HUES64 (cell line): ENCODE results near the gene CCDC34.

Experiments used
- H3K27ac ChIP-seq: 2 replicates; pipeline ENCODE4 v1.7.0; 2013; ENCODE audit warnings: low read depth, low read length, inconsistent platforms
- H3K27me3 ChIP-seq: 2 replicates; pipeline ENCODE4 v1.6.1; 2013; ENCODE audit warnings: mild to moderate bottlenecking, low read length; ENCODE audit not compliant: insufficient read depth
- H3K36me3 ChIP-seq: 2 replicates; pipeline ENCODE4 v1.6.1; 2013; ENCODE audit warnings: mild to moderate bottlenecking, low read length; ENCODE audit not compliant: insufficient read depth
- H3K4me1 ChIP-seq: 2 replicates; pipeline ENCODE4 v1.6.1; 2013; ENCODE audit warnings: mild to moderate bottlenecking, low read length, moderate library complexity; ENCODE audit not compliant: insufficient read depth
- H3K4me3 ChIP-seq: 2 replicates; pipeline ENCODE4 v1.5.1; 2013; ENCODE audit warnings: mild to moderate bottlenecking, low read length, moderate library complexity
- H3K9ac ChIP-seq: 2 replicates; pipeline ENCODE4 v1.6.1; 2013; ENCODE audit warnings: mild to moderate bottlenecking, low read depth, low read length
- H3K9me3 ChIP-seq: 2 replicates; pipeline ENCODE4 v1.6.1; 2013; ENCODE audit warnings: low read depth, low read length; ENCODE audit not compliant: insufficient read depth
- WGBS: fragments of 150-250, 120-280 bp; methylation state at CpG from one replicate; pipeline ENCODE4 v1.1.7; 2013; ENCODE audit warnings: missing lambda C conversion rate; 5-methylcytosine and 5-hydroxymethylcytosine counted together

The CCDC34 gene

DNA sequence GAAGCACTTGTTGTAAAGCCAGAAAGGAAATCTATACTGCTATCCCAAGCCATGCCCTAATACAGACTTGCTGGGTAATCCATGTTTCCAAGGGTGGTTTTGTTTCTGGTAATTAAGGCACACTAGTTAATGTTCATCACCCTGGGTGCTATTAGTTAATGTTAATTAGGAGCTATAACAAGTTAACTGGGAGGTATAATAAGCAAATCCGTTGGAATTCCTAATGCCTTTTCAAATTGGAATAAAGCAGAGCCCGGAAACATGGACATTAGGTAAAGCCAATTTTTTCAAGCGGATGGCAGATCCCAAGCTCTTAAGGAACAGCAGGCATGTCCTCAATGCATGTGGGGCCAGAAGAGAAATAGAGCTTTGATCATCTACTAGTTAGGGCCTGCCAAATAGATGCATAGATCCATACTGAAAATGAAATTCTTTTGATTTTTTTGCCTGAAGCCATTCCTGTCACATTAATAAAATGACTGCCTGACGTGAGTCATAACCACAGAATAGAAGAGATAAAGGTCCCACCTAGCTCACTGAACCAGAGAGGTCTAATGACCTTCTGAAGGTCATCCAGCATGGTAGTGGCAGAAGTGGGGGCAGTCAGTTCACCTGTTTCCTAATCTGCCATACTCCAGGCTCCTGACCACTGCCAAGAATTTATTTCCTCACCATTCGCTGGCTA is 28.5 kb upstream of the CCDC34 start:
- peak overlapping the region; percentile 29; the same call in 1 of the 2 replicates for H3K27ac ChIP-seq
- 89% methylated on average over 5 of the region's 5 CpGs for WGBS
- H3K9me3 ChIP-seq, result no peaks in the 10 kb centered on the region
- peaks cover 21% of the 10 kb centered on the region; the same call in 1 of the 2 replicates for H3K36me3 ChIP-seq
- no peaks in the 10 kb centered on the region for H3K27me3 ChIP-seq
- H3K4me3 ChIP-seq, result no peak overlapping the region
- no peak overlapping the region for H3K9ac ChIP-seq
- peaks cover 93% of the 10 kb centered on the region for H3K4me1 ChIP-seq

DNA sequence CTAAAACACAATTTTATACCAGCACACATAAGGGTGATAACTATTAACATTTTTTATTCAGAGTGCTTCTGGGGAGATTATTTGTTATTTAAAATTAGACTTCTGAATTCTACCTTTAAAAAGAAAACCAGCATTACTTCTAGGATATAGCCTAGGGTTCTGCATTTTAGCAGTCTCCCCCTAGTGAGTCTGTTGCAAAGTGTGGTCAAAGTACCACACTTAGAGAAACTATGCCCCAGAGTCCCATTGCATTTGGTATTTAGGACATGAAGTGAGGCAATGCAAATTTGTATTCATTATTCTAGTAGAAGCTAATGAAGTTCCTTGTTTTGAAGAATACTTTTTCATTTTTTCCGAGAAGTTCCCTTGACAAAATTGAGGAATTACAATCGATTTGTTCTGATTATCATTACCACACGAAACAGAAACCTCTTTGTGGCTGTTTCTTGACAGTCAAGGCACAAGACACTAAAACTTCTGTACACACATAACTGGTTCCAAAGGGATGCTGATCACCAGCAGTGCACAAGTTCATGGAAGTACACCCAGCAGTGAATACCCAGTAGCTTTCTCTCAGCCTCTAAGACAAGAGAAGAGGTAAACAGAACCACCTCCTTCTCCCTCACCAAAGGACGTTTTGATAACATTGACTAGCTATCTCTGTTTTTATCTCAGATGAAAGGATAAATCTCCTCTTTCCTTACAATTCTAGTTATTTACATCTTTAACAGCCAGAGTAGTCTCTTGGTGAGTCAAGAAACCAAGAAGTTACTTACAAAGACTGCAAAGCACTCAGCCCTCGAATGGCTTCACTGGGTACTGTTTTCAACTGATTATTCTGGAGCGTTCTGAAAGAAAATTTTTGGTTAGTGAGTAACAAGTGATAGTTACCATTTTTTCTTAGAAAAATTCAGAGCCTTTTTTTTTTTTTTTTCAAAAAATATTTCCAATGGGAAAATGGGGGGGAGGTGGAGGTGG is 27.6 kb upstream of the CCDC34 start:
- 87% methylated on average over 5 of the region's 6 CpGs for WGBS
- Histone ChIP-seq H3K27ac (0 out of 2 replicates have a peak overlapping the region, but pooled peaks have one; percentile 29), H3K9ac (no peak overlapping the region), H3K36me3 (peaks cover 29% of the 10 kb centered on the region; the same call in 1 of the 2 replicates), H3K9me3 (no peaks in the 10 kb centered on the region), H3K4me3 (no peak overlapping the region), H3K4me1 (peaks cover 86% of the 10 kb centered on the region), H3K27me3 (no peaks in the 10 kb centered on the region)

DNA sequence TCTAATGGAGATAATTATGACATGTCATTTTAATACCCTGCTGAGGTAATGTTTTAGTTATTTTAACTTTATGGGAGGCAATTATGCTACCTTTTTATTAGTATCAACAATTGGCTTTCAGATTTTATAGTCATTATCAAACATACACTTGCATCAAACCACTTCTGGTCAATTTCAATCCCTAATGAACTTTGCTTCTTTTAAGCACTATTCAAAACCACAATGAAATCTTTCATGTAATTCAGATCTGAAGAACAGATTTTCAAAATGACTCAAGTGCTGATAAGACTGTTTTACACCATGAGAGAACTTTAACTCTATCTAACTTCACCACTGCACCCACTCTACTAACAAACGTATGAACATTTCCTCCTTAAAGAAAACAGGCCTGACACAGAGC is 25.9 kb upstream of the CCDC34 start:
- no peaks in the 10 kb centered on the region for H3K27me3 ChIP-seq
- H3K27ac ChIP-seq, result no peak overlapping the region
- H3K36me3 ChIP-seq, result peaks cover 47% of the 10 kb centered on the region
- WGBS, result 83% methylated on average over 1 of the region's 1 CpG
- peaks cover 74% of the 10 kb centered on the region for H3K4me1 ChIP-seq
- no peak overlapping the region for H3K9ac ChIP-seq
- no peaks in the 10 kb centered on the region for H3K9me3 ChIP-seq
- H3K4me3 ChIP-seq, result no peak overlapping the region

DNA sequence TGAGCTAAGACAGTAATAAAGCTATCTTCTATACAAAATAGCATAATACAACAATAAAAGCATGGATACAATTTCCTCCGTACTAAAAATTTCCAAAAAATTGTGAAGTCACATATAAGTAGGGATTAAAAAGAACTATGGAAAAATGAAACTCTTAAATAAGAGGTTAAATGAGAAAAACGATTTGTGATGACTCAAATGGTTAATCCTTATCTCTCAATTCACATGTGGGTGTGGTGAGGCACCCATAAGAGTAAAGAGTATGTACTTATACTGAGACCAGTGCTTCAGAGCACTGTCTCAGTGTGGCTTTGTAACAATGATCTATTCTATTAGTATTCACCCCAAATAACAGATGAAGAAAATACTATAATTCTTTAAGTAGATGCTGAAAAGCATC is 25.0 kb upstream of the CCDC34 start:
- Histone ChIP-seq H3K27ac (no peak overlapping the region), H3K4me1 (peaks cover 67% of the 10 kb centered on the region), H3K9ac (no peak overlapping the region), H3K36me3 (peaks cover 55% of the 10 kb centered on the region), H3K4me3 (no peak overlapping the region), H3K27me3 (no peaks in the 10 kb centered on the region), H3K9me3 (no peaks in the 10 kb centered on the region)
- WGBS, result 91% methylated on average over 1 of the region's 2 CpGs

DNA sequence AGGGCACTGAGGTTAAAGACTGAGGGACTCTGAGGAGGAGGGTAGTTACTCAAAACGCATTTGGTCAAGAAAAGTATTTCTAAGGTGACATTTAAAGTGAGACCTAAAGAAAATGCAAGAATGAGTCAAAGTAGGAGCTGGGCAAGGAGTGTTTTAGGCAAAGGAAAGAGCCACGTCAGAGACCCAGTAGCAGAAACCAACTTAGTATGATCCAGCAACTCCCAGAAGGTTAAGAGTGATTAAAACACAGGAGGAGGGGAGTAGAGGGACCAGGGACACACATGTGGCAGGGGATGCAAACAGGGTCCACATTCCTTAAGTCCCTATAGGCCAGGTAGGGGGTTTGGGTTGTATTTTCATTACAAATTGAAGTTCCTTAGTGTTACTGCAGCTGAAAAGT is 24.3 kb upstream of the CCDC34 start:
- H3K4me1 ChIP-seq, result peaks cover 61% of the 10 kb centered on the region
- H3K9ac ChIP-seq, result no peak overlapping the region
- H3K4me3 ChIP-seq, result no peak overlapping the region
- no peaks in the 10 kb centered on the region for H3K27me3 ChIP-seq
- peaks cover 60% of the 10 kb centered on the region for H3K36me3 ChIP-seq
- H3K9me3 ChIP-seq, result no peaks in the 10 kb centered on the region
- WGBS, result 30% methylated on average over 2 of the region's 2 CpGs
- no peak overlapping the region for H3K27ac ChIP-seq

DNA sequence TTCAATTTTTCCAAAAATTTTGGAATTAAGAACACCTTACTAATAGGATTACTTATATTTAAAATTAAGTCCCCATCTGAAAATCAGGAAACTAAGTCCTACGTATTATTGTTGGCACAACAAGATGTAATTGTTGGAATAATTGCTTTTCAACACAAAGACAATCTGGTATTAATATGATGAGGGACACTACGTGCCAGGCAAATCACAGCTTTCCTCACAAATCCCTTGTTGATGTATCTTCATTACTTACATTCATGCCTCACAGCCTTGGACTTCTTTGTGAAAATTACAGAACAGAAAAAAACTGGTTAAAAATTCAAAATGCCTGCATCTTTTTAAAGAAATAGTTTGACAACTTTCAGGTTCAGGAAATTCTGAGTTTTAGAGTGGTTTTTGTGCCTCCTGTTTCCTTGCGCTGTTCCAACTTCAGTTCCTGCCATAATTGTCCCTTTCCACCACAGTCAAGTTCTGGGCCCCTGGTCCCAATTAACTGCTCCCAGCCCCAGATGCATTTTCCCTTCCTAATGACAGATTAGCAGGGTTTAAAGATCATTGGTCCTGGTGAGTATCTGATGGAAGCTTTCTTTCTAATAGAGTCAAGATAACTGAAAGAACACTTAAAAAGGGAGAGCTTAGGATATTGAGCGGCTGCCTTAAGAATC is 23.3 kb upstream of the CCDC34 start:
- H3K36me3 ChIP-seq, result peaks cover 69% of the 10 kb centered on the region

DNA sequence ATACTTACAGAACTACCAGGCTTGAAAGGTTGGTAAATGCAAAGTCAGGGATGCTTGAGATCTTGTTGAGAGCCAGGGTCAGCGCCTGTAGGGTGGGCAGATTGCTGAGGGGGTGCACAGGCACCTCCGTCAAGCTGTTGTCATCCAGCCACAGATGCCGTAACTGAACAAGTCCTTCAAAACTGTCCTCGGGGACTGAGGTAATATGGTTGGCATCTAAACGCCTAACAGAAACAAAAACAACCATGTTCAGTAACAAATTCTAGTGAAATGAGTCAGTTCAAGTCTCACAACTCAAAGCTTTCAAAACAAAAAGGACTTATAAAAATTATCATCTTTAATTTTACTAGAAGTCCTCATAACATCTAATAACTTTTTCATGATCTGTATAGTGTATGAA is 22.2 kb upstream of the CCDC34 start:
- Histone ChIP-seq H3K9ac (no peak overlapping the region), H3K4me3 (no peak overlapping the region), H3K36me3 (peaks cover 72% of the 10 kb centered on the region), H3K27me3 (no peaks in the 10 kb centered on the region), H3K4me1 (peaks cover 40% of the 10 kb centered on the region), H3K9me3 (no peaks in the 10 kb centered on the region), H3K27ac (no peak overlapping the region)
- 95% methylated on average over 5 of the region's 5 CpGs for WGBS

More for the DNA sequence above, 23.3 kb upstream of the CCDC34 start:
- Histone ChIP-seq H3K4me1 (peaks cover 51% of the 10 kb centered on the region), H3K9ac (no peak overlapping the region), H3K9me3 (no peaks in the 10 kb centered on the region), H3K27me3 (no peaks in the 10 kb centered on the region), H3K27ac (peak overlapping the region; percentile 43; the same call in 1 of the 2 replicates), H3K4me3 (no peak overlapping the region)
- WGBS, result 90% methylated on average over 4 of the region's 4 CpGs

DNA sequence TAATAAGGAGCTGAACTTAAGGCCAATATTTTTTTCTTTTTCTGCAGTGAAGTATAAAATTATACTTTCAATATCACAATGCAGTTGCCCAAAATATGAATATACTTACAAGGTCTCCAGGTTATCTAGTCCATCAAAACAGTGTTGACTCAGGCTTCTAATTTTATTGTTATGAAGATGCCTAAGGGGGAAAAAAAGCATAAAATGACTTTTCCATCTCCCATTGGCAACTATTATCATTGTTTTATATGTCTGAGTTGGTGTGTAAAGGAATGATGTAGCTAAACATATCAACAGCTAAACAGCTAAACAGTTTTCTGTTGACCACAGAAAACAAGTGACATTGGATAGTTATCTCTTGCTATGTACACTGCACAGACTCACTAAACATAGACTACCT is 21.2 kb upstream of the CCDC34 start:
- Histone ChIP-seq H3K4me3 (no peak overlapping the region), H3K9ac (no peak overlapping the region), H3K9me3 (no peaks in the 10 kb centered on the region), H3K27ac (no peak overlapping the region), H3K4me1 (peaks cover 30% of the 10 kb centered on the region), H3K27me3 (no peaks in the 10 kb centered on the region), H3K36me3 (peaks cover 75% of the 10 kb centered on the region)

DNA sequence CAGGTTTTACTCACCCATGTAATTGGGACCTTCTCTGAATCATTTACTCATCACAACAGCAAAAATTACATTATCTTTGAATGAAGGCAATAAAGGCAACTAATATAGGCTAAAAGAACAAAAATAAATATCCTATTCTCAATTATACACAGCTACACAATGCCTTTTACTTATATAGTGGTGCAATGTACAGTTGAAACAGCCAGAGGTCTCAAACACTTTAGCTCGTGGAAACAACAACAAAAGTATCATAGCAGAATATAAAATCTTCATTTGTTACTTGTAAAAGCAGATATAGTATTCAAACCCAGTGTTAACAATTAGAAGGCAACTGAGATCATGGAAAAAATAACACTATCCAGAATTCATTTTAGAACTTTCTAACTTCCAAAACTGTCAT is 20.6 kb upstream of the CCDC34 start:
- Histone ChIP-seq H3K36me3 (peaks cover 80% of the 10 kb centered on the region), H3K4me3 (no peak overlapping the region), H3K27me3 (no peaks in the 10 kb centered on the region), H3K27ac (no peak overlapping the region), H3K9ac (no peak overlapping the region), H3K4me1 (peaks cover 24% of the 10 kb centered on the region), H3K9me3 (no peaks in the 10 kb centered on the region)
- WGBS, result 80% methylated on average over 1 of the region's 1 CpG

DNA sequence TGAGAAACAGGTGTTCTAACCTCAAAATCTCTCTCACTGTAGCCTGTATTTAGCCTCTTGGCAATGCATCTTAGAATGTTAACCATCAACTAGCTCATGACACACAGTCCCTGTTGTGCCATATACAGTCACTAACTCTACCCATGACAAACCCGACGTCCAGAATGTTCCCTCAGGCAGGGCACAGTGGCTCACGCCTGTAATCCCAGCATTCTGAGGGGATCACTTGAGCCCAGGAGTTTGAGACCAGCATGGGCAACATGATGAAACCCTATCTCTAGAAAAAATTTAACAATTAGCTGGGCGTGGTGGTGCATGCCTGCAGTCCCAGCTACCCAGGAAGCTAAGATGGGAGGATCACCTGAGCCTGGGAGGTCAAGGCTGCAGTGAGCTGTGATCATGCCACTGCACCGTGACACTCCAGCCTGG is 18.2 kb upstream of the CCDC34 start:
- no peaks in the 10 kb centered on the region for H3K4me1 ChIP-seq
- no peaks in the 10 kb centered on the region for H3K27me3 ChIP-seq
- no peak overlapping the region for H3K9ac ChIP-seq
- no peak overlapping the region for H3K27ac ChIP-seq
- 88% methylated on average over 5 of the region's 5 CpGs for WGBS
- H3K36me3 ChIP-seq, result peaks cover 98% of the 10 kb centered on the region
- no peaks in the 10 kb centered on the region for H3K9me3 ChIP-seq
- no peak overlapping the region for H3K4me3 ChIP-seq

DNA sequence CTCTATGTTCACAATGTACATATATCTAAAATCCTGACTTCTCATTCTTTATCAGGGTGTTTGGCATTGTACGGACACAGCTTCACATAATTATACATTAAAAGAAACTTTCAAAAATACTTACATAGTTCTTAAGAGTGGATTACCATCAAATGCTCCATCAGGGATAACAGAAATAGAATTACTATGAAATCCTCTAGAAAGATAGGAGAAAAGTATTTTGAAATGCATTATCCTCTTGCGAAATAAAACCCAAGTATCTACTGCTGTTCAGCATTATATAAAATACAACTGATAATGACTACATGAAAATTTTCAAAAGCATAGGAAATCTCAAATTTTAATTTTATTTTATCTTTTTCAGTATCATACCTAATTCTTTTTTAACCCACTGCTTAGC is 17.8 kb upstream of the CCDC34 start:
- H3K9ac ChIP-seq, result no peak overlapping the region
- no peak overlapping the region for H3K27ac ChIP-seq
- 92% methylated on average over 1 of the region's 2 CpGs for WGBS

More for the DNA sequence above, 17.8 kb upstream of the CCDC34 start:
- Histone ChIP-seq H3K36me3 (peaks cover 98% of the 10 kb centered on the region), H3K4me1 (no peaks in the 10 kb centered on the region), H3K27me3 (no peaks in the 10 kb centered on the region), H3K9me3 (no peaks in the 10 kb centered on the region), H3K4me3 (no peak overlapping the region)
